ENCODE results near the gene R3HDM2. TPM values are rescaled to one million over a fixed set of nuclear protein-coding genes. Genes with fewer than 3 reads are reported as not detected.

Gene R3HDM2
- total RNA-seq, 4 donors from 2014 or later: 30.7 to 40.8 (median 35.5) TPM

DNA sequence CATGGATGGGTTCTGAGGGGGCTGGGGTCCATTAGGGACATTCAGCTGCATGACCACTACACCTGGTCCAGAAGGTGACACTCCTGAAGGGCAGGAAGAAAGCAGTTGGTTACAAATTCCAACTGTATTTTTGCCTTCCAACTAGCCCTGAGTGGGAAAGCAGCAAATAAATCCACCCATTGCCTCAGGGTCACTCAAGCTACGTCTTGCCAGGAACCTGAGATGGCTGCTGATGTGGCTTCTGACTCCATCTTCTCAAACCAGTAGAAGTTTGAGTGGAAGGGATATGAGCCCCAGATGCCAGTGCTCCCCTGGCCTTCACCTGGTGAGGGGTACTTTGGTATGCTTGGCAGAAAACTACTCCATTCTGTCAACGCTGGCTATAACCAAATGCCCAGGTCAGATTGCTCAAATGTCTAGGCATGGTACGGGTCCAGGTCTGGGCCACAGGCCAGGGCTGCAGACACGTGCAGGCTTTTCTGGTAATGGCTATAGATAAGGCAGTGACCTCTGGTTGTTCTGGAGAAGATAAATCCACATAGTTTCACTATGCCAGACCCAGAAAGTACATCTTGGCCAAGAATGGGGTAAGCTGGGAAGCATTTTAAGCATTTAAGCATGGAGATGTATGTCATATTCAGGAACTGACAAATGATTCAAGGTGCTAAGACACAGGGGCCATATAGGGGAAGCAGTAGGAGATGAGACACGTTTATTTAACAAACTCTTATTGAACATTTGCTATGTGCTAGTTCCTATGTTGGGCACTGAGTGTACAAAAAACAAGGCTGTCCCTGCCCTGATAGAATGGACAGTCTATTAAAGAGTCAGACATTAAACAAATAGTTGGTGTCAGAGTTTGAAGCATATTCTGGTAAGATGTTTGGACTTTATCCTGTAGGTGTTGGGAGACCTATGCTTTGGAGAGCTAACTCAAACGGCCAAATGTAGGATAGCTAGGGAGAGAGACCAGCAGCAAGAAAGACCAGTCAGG, 171.6 kb downstream of the R3HDM2 start:
- no peaks in the 10 kb centered on the region for H3K4me1 ChIP-seq
- H3K9me3 ChIP-seq: no peaks in the 10 kb centered on the region
- no peak for TF ChIP-seq POLR2A (IDR thresholded peaks at IDR 0.05)
- TF ChIP-seq CTCF (IDR thresholded peaks at IDR 0.05): no peak
- no peaks in the 10 kb centered on the region for H3K27me3 ChIP-seq
- intact Hi-C loops (cut with DNase I): no loop called here
- H3K27ac ChIP-seq: no peak overlapping the region
- WGBS, 2 donors: 71 to 92% methylated on average over 6 of the region's 6 CpGs
- DNase-seq: no peak
- no peak overlapping the region for H3K4me3 ChIP-seq (replicated peaks in 1 of 3)
- H3K36me3 ChIP-seq: peaks cover 42 to 45% of the 10 kb centered on the region in 2 donors

GRCh38 chr12:57255916-57256315, 174.9 kb downstream of the R3HDM2 start:
- no peak for DNase-seq
- Histone ChIP-seq H3K27me3 (no peaks in the 10 kb centered on the region), H3K4me3 (replicated peaks in 1 of 3) (no peak overlapping the region), H3K4me1 (no peaks in the 10 kb centered on the region), H3K9me3 (no peaks in the 10 kb centered on the region), H3K27ac (no peak overlapping the region), H3K36me3 (peaks cover 38 to 45% of the 10 kb centered on the region in 2 donors)
- no peak for TF ChIP-seq POLR2A (IDR thresholded peaks at IDR 0.05)
- TF ChIP-seq CTCF (IDR thresholded peaks at IDR 0.05): no peak
- intact Hi-C loops (cut with DNase I): no loop called here
- WGBS, 2 donors: 87 to 92% methylated on average over 6 of the region's 6 CpGs

DNA sequence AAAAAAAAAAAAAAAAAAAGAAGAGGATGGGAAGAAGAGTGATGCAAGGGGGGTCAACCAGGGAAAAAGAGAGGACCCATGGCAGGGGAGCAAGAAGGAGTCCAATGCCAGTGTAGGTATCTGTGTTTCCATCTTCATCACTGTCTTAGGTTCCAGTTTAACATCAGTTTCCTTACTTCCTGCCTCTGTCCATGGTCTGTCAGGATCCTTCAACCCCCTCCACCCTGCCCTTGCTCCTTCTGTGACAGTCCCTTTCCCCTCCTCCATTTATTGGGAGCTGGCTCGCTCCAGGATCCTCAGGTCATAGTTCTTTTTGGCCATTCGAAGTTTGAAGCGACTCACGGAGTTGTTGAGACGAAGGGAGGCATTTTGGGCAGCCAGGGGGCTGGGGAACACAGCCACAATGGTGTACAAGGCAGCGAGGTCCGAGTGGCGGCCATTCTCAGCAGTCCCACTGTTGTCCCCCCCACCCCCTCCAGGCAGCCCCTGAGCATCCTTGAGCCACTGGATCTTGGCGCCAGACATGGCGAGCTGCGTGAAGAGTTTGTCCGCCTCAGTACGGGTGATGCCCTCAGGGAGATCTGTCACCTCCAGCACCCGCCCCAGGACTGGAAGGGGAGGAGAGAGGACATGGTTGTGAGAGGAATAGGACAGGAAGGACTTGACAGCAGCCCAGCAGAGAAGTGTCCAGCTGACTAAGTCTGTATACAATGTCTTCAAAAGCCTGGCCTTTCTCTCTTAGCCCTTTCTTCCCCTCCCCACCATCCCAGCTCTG, 176.2 kb downstream of the R3HDM2 start:
- no peak for TF ChIP-seq CTCF (IDR thresholded peaks at IDR 0.05)
- no peak for TF ChIP-seq POLR2A (IDR thresholded peaks at IDR 0.05)
- Histone ChIP-seq H3K4me3 (replicated peaks in 1 of 3) (no peak overlapping the region), H3K36me3 (peaks cover 36 to 38% of the 10 kb centered on the region in 2 donors), H3K9me3 (no peaks in the 10 kb centered on the region), H3K4me1 (no peaks in the 10 kb centered on the region), H3K27me3 (no peaks in the 10 kb centered on the region), H3K27ac (no peak overlapping the region)
- no peak for DNase-seq
- 93 to 94% methylated on average over 7 to 14 of the region's 14 CpGs for WGBS, 2 donors
- intact Hi-C loops (cut with DNase I): no loop called here

- H3K27ac ChIP-seq: no peak within 1 kb of the TSS
- no peak within 1 kb of the TSS for H3K4me3 ChIP-seq (replicated peaks in 1 of 3)
- DNase-seq: no peak
- H3K4me1 ChIP-seq: no peaks in the 10 kb centered on the region
- WGBS, 2 donors: 52 to 70% methylated on average over 7 of the region's 7 CpGs
- TF ChIP-seq CTCF (IDR thresholded peaks at IDR 0.05) (no peak), POLR2A (IDR thresholded peaks at IDR 0.05) (no peak)
- H3K9me3 ChIP-seq: no peaks in the 10 kb centered on the region
- peaks cover 6 to 8% of the 10 kb centered on the region in 2 donors for H3K36me3 ChIP-seq
- no peaks in the 10 kb centered on the region for H3K27me3 ChIP-seq
- intact Hi-C loops (cut with DNase I): no loop called here
These were observed 179.9 kb downstream of the R3HDM2 start, which contains the start of gene STAC3 for GRCh38 chr12:57250956-57251355. TSS of gene STAC3 (minus strand) at chr12:57251187. CDS start at chr12:57249636, 1,551 bp downstream.
